ENCODE measurements around the gene GAK.

GAK gene

DNA sequence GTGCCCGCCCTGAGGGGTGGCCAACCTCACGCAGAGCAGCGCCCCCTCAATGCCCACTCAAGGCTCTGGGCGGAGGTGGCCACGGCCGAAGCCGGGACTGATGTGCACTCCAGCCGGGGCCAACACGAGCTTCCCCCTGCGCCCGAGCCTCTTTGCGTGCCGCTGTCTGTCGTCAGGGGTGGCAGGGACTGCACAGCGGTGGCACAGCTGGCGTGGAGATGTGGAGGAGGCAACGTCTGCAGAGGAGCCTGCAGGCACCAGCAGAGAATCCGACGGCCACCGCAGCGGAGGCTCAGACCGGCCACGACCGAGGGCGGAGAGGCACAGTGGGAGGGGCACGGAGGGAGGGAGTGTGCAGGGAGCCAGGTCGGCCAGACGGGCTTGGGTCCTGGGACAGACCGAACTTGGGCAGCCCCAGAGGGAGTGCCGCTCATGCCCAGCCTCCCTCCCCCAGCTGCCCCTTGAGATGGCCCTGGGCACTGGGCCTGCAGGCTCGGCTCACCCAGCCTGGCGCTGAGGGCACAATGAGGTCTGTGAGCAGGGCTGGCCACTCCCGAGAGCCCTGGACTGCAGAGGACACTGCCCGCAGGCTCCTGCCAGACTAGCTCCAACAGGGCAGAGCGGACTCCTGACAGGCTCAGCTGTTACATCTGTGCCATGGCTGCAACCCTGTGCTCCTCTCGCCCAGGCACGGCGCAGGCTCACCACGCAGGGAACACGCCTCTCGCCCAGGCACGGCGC lies 59.7 kb downstream of the GAK start:
- DNase-seq (ENCODE audit: low spot score): no peak

DNA sequence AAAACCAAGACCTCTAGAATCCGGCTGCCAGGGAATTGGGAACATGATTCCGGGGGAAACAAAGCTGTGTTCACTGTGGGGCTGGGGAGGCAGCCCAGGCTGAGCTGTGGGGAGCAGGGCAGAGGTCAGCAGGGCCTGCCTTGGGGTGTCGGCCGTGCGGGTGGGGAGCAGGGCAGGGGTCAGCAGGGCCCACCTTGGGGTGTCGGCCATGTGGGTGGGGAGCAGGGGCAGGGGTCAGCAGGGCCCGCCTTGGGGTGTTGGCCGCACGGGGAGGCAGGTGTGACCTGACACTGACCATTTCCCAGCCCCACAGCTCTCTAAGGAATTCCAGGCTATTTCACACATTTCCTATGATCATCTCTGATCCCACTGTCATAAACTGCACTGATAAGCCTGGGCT lies 60.6 kb downstream of the GAK start:
- TF ChIP-seq, protein P1, sequence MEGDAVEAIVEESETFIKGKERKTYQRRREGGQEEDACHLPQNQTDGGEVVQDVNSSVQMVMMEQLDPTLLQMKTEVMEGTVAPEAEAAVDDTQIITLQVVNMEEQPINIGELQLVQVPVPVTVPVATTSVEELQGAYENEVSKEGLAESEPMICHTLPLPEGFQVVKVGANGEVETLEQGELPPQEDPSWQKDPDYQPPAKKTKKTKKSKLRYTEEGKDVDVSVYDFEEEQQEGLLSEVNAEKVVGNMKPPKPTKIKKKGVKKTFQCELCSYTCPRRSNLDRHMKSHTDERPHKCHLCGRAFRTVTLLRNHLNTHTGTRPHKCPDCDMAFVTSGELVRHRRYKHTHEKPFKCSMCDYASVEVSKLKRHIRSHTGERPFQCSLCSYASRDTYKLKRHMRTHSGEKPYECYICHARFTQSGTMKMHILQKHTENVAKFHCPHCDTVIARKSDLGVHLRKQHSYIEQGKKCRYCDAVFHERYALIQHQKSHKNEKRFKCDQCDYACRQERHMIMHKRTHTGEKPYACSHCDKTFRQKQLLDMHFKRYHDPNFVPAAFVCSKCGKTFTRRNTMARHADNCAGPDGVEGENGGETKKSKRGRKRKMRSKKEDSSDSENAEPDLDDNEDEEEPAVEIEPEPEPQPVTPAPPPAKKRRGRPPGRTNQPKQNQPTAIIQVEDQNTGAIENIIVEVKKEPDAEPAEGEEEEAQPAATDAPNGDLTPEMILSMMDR (IDR thresholded peaks at IDR 0.05; ENCODE audit: extremely low read depth, missing control alignments): no peak
- DNase-seq (ENCODE audit: low spot score): no peak

More for the DNA sequence above, 59.7 kb downstream of the GAK start:
- TF ChIP-seq, protein P1 (IDR thresholded peaks at IDR 0.05; ENCODE audit: extremely low read depth, missing control alignments): no peak

DNA sequence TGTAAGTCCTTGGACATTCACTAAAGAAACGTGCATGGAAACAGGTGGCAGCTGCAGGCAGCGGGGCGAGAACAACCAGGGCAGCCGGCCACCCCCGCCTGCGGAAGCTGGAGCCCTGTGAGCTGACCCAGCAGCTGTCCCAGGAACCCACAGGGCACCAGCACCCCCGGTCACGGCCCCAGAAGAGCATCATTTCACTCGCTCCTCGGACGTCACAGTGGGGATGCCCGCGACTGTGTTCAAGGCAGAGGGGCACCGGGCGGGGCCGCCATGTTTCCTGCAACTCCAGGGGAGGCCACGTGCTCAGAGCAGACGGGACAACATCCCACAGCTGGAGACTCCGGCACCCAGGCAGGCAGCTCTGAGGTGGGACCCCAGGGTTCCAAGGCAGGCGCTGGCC lies 61.2 kb downstream of the GAK start:
- DNase-seq (ENCODE audit: low spot score): no peak
- TF ChIP-seq, protein P1 (IDR thresholded peaks at IDR 0.05; ENCODE audit: extremely low read depth, missing control alignments): no peak

DNA sequence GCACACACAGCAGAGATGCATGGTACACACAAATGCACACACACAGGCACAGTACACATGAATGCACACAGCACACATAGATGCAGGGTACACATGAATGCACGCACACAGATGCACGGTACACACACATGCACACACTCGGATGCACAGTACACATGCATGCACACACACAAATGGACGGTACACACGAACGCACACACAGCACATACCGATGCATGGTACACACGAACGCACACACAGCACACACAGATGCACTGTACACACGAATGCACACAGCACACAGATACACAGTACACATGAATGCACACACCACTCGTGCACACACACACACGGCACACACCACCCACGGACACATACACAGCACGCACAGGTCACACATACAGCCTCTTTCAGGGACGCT lies 62.3 kb downstream of the GAK start:
- DNase-seq (ENCODE audit: low spot score): no peak
- TF ChIP-seq, protein P1 (IDR thresholded peaks at IDR 0.05; ENCODE audit: extremely low read depth, missing control alignments): no peak

DNA sequence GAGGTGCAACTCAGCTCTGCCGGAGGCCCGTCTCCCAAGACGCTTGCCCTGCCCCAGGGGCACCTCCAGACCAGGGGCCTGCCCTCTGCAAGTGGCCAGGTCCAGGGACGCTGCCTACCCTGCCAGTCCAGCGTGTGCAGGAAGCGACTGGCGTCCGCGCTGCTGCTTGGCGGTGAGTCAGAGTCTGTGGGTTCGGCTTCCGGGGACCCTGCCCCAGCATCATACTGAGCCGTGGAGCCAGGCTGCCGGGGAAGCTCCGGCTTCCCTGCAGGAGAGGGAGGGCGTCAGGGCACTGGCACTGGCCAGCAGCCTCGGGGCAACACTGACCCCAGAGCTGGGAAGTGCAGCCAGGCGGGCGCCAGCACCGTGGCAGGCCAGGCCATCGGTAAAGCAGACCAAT lies 63.7 kb downstream of the GAK start:
- no peak for DNase-seq (ENCODE audit: low spot score)
- TF ChIP-seq, protein P1 (IDR thresholded peaks at IDR 0.05; ENCODE audit: extremely low read depth, missing control alignments): no peak

DNA sequence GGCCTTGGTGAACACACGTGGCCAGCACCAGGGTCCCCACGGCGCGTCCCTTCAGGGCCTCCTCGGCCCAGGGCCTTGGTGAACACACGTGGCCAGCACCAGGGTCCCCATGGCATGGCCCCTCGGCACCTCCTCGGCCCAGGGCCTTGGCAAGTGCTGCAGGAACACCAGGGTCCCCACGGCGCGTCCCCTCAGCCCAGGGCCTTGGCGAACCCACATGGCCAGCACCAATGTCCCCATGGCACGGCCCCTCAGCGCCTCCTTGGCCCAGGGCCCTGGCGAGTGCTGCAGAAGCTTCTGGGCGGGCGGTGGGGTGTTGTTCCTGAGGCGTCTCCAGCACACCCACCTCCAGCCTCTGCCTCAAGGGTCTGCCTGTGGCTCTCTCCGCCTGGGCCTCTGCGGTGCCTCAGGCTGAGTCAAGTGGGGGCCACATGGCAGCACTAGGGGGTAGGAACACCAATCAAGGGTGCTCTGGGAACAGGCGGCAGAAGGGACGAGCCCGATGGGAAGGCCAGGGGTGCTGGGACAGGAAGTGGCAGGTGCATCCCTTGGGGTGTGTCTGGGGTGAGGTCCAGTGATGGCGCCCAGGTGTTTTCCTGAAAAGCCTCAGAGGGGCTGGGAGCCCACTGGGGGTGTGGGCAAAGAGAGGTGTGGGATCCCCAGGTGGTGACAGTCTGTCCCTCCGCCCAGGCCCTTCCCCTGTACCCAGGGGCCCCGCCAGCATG lies 64.4 kb downstream of the GAK start:
- DNase-seq (ENCODE audit: low spot score): no peak
- TF ChIP-seq, protein P1 (IDR thresholded peaks at IDR 0.05; ENCODE audit: extremely low read depth, missing control alignments): no peak

DNA sequence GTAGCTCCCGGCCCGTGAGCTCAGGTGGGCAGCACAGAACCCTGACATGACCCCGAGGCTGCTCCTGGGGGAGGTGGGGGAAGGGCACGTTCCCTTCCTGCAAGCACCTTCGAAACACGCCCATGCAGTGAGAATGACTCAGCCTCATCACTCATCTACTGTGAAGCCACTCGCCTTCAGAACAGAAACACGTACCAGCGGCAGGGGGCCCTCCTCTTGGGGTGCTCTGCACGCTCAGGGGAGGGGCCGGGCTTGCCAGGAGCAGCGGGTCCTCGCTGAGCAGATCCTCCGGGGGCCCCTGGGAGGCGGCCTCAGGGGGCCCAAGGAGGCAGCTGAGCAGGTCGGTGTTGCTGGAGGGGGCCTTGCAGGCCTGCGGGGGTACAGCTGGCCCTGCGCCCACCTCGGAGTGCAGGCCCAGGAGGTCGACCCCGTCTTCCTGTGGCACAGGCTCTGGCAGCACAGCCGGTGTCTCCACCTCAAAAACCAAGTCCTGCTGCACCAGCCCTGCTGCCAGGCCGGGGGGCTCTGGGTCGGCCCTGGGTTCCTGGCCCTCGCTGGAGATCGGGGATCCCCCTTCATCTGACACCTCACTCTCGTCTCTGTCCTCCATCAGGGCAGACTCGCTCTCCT lies 65.2 kb downstream of the GAK start:
- TF ChIP-seq, protein P1 (IDR thresholded peaks at IDR 0.05; ENCODE audit: extremely low read depth, missing control alignments): no peak
- DNase-seq (ENCODE audit: low spot score): no peak
